Tibial artery (tissue), 4 donors: Measurements from ENCODE around the gene SHISA9.

Source experiments
- DNase-seq, 2 donors: peaks; one replicate each; pipeline ENCODE4 v3.0.0-alpha.2; 2019
- H3K27ac ChIP-seq, 2 donors: fragments of 200-600 bp; sonication (generic) in 1 of 2; 1 replicate in 1 of 2; 2 replicates in 1 of 2; pipeline ENCODE4 v1.5.1; 2018 to 2019; ENCODE audit warnings: mild to moderate bottlenecking in 1 of 2
- H3K27me3 ChIP-seq, 2 donors: fragments of 200-600 bp; sonication (generic) in 1 of 2; one replicate each; pipeline versions ENCODE4 v1.5.1 to v1.6.0; 2016 to 2019
- H3K36me3 ChIP-seq, 3 donors: fragments of 200-600 bp; sonication (generic) in 2 of 3; one replicate each; pipeline ENCODE4 v1.5.1; 2016 to 2019; ENCODE audit warnings: mild to moderate bottlenecking in 2 of 3
- H3K4me1 ChIP-seq, 4 donors: fragments of 200-600 bp; sonication (generic) in 2 of 4; 1 replicate in 3 of 4; 2 replicates in 1 of 4; pipeline ENCODE4 v1.5.1; 2016 to 2019
- H3K4me3 ChIP-seq, 2 donors: fragments of 200-600 bp; sonication (generic) in 1 of 2; 1 replicate in 1 of 2; 2 replicates in 1 of 2; pipeline ENCODE4 v1.5.1; 2018 to 2019; ENCODE audit warnings: mild to moderate bottlenecking in 2 of 2
- H3K9me3 ChIP-seq, 3 donors: fragments of 200-600 bp; sonication (generic) in 1 of 3; one replicate each; pipeline ENCODE4 v1.5.1; 2016 to 2019
- intact Hi-C: fragments of 100-400 bp; cut with DNase I; formaldehyde crosslinking; loops from one replicate; pipeline ENCODE4 v1.15.0; 2023; ENCODE audit warnings: low total_unique reads
- TF ChIP-seq, protein P1 (sequence below), 2 experiments: fragments of 200-600 bp in 1 of 2; fragments of 450-650 bp in 1 of 2; IDR thresholded peaks; one replicate each; pipeline ENCODE4 v1.5.1; 2017 to 2019; ENCODE audit warnings: antibody characterized with exemption in 2 of 2, mild to moderate bottlenecking in 1 of 2, moderate library complexity in 1 of 2

The SHISA9 gene

GRCh38 chr16:13084331-13084730 lies 182.9 kb downstream of the SHISA9 start:
- no peak overlapping the region for H3K4me3 ChIP-seq
- peaks cover 0 to 2% (median 0%) of the 10 kb centered on the region in 3 donors for H3K9me3 ChIP-seq
- no peaks in the 10 kb centered on the region for H3K27me3 ChIP-seq
- DNase-seq = no peak
- TF ChIP-seq, protein P1, sequence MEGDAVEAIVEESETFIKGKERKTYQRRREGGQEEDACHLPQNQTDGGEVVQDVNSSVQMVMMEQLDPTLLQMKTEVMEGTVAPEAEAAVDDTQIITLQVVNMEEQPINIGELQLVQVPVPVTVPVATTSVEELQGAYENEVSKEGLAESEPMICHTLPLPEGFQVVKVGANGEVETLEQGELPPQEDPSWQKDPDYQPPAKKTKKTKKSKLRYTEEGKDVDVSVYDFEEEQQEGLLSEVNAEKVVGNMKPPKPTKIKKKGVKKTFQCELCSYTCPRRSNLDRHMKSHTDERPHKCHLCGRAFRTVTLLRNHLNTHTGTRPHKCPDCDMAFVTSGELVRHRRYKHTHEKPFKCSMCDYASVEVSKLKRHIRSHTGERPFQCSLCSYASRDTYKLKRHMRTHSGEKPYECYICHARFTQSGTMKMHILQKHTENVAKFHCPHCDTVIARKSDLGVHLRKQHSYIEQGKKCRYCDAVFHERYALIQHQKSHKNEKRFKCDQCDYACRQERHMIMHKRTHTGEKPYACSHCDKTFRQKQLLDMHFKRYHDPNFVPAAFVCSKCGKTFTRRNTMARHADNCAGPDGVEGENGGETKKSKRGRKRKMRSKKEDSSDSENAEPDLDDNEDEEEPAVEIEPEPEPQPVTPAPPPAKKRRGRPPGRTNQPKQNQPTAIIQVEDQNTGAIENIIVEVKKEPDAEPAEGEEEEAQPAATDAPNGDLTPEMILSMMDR (IDR thresholded peaks at IDR 0.05) = no peak
- no peaks in the 10 kb centered on the region for H3K4me1 ChIP-seq
- intact Hi-C loops = no loop called here
- H3K36me3 ChIP-seq = no peaks in the 10 kb centered on the region
- no peak overlapping the region for H3K27ac ChIP-seq

- intact Hi-C loops = no loop called here
- DNase-seq = no peak
- Histone ChIP-seq H3K27me3 (no peaks in the 10 kb centered on the region), H3K4me1 (no peaks in the 10 kb centered on the region), H3K36me3 (no peaks in the 10 kb centered on the region), H3K27ac (no peak overlapping the region), H3K4me3 (no peak overlapping the region), H3K9me3 (peaks cover 0 to 3% (median 0%) of the 10 kb centered on the region in 3 donors)
- TF ChIP-seq, protein P1 (IDR thresholded peaks at IDR 0.05) = no peak
Observed at GRCh38 chr16:13093661-13094060, 192.3 kb downstream of the SHISA9 start.

DNA sequence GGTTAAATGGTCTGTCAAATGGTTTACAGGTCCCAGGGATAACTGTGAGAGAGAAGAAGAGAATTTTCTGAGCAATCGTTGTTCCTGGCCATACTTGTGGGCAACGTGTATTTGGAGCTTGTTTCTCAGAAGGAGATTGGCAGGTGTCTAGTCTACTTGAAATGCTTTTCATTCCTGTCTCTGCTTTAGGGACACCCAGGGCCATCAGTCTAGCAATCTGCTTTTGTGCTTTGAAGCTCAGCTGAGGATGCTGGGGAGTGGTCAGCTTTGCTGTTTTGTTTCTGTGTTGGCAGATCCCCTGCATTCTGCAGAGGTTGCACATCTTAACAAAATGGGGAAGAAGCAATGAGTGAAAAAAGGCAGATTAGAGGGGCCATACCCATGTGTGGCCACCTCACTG lies 193.7 kb downstream of the SHISA9 start:
- intact Hi-C loops = no loop called here
- no peak for DNase-seq
- TF ChIP-seq, protein P1 (IDR thresholded peaks at IDR 0.05) = no peak
- Histone ChIP-seq H3K27ac (no peak overlapping the region), H3K36me3 (no peaks in the 10 kb centered on the region), H3K4me1 (no peaks in the 10 kb centered on the region), H3K27me3 (no peaks in the 10 kb centered on the region), H3K9me3 (peaks cover 0 to 3% (median 0%) of the 10 kb centered on the region in 3 donors), H3K4me3 (no peak overlapping the region)

GRCh38 chr16:13098536-13098935 lies 197.1 kb downstream of the SHISA9 start:
- Histone ChIP-seq H3K27me3 (no peaks in the 10 kb centered on the region), H3K4me1 (no peaks in the 10 kb centered on the region), H3K4me3 (no peak overlapping the region), H3K36me3 (no peaks in the 10 kb centered on the region), H3K27ac (no peak overlapping the region), H3K9me3 (no peaks in the 10 kb centered on the region)
- no peak for DNase-seq
- TF ChIP-seq, protein P1 (IDR thresholded peaks at IDR 0.05) = no peak
- intact Hi-C loops = no loop called here

DNA sequence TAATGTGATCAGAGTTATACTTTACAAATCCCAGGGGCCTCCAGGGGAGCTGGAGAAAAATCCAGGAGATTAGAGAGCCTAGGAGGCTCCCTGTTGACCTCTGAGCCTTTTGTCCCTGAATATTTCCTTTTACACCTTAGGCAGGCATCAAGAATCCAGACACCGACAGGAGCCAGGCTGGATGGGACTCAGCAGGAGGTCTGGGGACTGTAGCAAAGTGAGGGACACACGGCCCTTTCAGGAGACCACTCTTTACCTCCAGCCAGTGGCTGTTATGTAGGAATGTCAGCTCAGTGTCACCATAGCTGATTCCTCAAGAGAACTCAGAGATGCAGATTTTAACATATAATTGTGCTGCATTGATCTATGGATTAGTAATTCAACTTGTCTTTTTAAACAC lies 198.4 kb downstream of the SHISA9 start:
- intact Hi-C loops = no loop called here
- Histone ChIP-seq H3K27me3 (no peaks in the 10 kb centered on the region), H3K4me1 (no peaks in the 10 kb centered on the region), H3K4me3 (no peak overlapping the region), H3K9me3 (peaks cover 0 to 8% (median 0%) of the 10 kb centered on the region in 3 donors), H3K36me3 (no peaks in the 10 kb centered on the region), H3K27ac (no peak overlapping the region)
- TF ChIP-seq, protein P1 (IDR thresholded peaks at IDR 0.05) = no peak
- no peak for DNase-seq

DNA sequence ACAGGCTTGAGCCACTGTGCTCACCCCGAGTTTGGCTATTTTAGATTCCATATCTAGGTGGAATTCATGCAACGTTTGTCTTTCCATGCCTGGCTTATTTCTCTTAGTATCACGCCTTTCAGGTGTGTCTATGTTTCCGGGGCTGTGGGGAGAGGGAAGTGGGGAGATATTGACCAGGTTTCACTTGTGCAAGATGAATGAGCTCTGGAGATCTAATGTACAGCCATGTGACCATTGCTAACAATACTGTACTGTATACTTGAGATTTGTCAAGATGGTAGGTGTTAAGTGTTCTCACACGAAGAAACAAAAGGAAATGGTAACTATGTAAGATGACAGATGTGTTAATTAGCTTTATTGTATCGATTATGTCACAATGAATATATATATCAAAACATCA lies 199.6 kb downstream of the SHISA9 start:
- TF ChIP-seq, protein P1 (IDR thresholded peaks at IDR 0.05) = no peak
- Histone ChIP-seq H3K4me1 (no peaks in the 10 kb centered on the region), H3K27me3 (no peaks in the 10 kb centered on the region), H3K36me3 (no peaks in the 10 kb centered on the region), H3K27ac (no peak overlapping the region), H3K9me3 (peaks cover 0 to 8% (median 0%) of the 10 kb centered on the region in 3 donors), H3K4me3 (no peak overlapping the region)
- intact Hi-C loops = no loop called here
- no peak for DNase-seq
